ENCODE results near the gene HELZ2. TPM values are rescaled to one million over a fixed set of nuclear protein-coding genes. Genes with fewer than 3 reads are reported as not detected.

Gene HELZ2
- total RNA-seq, 1 experiment from 2014 or later, result 33.4 TPM

DNA sequence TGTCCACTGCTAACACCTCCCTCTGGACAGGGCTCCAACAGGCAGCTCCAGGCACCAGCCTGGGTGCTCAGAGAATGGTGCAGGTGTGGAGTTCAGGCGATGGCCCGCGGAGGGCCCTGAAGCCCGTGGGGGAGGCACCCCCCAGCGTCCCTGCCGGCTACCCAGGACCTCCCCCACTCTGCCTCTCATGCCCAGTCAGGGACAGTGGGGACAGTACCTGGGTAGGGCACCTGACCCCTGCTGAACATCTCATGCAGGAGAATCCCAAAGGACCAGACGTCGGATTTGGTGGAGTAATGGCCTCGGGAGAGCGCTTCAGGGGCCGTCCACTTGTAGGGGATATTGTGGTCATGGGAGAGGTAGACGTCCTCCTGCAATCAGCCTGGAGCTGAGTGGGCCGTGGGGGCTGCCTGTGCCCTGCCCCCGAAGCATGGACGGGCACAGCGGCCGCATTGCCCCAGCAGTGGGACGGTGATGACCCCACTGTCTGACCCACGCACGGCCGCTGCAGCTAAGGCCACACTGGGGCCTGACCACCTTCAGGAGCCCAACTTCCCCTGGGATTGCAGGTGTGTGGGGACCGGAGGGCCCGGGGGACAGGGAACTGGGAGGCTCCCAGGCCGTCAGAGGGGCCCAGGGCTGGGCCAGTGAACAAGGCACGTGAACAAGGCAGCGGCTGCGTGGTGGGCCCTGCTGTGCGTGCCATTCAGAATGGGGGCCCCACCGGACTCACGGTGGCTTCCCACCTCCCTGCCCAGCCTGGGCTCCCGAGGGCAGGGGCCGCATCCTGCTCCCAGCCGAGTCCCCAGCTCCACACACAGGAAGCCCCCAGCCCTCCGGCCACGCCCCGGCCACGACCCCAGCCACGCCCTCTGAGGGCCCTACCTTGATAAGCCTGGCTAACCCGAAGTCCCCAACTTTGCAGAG is 43.9 kb downstream of the HELZ2 start:
- no peaks in the 10 kb centered on the region for H3K36me3 ChIP-seq (ENCODE audit: low read depth, low read length)
- ChIA-PET CTCF (no interaction called here), POLR2A (ENCODE audit: unreplicated experiment) (interaction anchor here (0.5 kb wide), 1 partner anchor 119 kb away, joined by 4 read pairs; no protein-coding TSS in a partner anchor)
- intact Hi-C loops (cut with micrococcal nuclease), result loop anchor here (5.0 kb wide), 1 partner anchor 603 kb away; the partner anchor contains the start of gene DIDO1
- DNase-seq, result no peak
- peaks cover 5% of the 10 kb centered on the region for H3F3A ChIP-seq (ENCODE audit: low read length, unreplicated experiment)
- no peaks in the 10 kb centered on the region for H4K20me1 ChIP-seq (ENCODE audit: low read length)
- no peak overlapping the region for H3K27ac ChIP-seq (ENCODE audit: low read length)
- H3K9ac ChIP-seq (ENCODE audit: low read length), result no peak overlapping the region
- no peaks in the 10 kb centered on the region for H3K9me2 ChIP-seq (replicated peaks; ENCODE audit: low read length)
- no peaks in the 10 kb centered on the region for H3K27me3 ChIP-seq (ENCODE audit: low read length)
- no peak; the same call in 1 of the 2 replicates for ATAC-seq
- no peaks in the 10 kb centered on the region for H3K79me2 ChIP-seq (ENCODE audit: low read length)
- H3K9me3 ChIP-seq (ENCODE audit: low read length), result no peaks in the 10 kb centered on the region
- no peak overlapping the region for H3K4me2 ChIP-seq (ENCODE audit: low read length)
- BruUV-seq (replicated peaks), result no TSS peak
- TF ChIP-seq EZH2phosphoT487 (IDR thresholded peaks at IDR 0.05; ENCODE audit: borderline replicate concordance, low read length) (no peak), EZH2 (IDR thresholded peaks at IDR 0.05; ENCODE audit: low read length, unreplicated experiment) (no peak)
- TF ChIP-seq, protein P1, sequence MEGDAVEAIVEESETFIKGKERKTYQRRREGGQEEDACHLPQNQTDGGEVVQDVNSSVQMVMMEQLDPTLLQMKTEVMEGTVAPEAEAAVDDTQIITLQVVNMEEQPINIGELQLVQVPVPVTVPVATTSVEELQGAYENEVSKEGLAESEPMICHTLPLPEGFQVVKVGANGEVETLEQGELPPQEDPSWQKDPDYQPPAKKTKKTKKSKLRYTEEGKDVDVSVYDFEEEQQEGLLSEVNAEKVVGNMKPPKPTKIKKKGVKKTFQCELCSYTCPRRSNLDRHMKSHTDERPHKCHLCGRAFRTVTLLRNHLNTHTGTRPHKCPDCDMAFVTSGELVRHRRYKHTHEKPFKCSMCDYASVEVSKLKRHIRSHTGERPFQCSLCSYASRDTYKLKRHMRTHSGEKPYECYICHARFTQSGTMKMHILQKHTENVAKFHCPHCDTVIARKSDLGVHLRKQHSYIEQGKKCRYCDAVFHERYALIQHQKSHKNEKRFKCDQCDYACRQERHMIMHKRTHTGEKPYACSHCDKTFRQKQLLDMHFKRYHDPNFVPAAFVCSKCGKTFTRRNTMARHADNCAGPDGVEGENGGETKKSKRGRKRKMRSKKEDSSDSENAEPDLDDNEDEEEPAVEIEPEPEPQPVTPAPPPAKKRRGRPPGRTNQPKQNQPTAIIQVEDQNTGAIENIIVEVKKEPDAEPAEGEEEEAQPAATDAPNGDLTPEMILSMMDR (conservative IDR thresholded peaks at IDR 0.05; ENCODE audit: low read depth, low read length), result no peak
- H2AFZ ChIP-seq (ENCODE audit: low read length), result no peak overlapping the region
- no peaks in the 10 kb centered on the region for H3K4me1 ChIP-seq (ENCODE audit: insufficient read depth, low read length)
- no peak overlapping the region for H3K4me3 ChIP-seq (ENCODE audit: low read length)

DNA sequence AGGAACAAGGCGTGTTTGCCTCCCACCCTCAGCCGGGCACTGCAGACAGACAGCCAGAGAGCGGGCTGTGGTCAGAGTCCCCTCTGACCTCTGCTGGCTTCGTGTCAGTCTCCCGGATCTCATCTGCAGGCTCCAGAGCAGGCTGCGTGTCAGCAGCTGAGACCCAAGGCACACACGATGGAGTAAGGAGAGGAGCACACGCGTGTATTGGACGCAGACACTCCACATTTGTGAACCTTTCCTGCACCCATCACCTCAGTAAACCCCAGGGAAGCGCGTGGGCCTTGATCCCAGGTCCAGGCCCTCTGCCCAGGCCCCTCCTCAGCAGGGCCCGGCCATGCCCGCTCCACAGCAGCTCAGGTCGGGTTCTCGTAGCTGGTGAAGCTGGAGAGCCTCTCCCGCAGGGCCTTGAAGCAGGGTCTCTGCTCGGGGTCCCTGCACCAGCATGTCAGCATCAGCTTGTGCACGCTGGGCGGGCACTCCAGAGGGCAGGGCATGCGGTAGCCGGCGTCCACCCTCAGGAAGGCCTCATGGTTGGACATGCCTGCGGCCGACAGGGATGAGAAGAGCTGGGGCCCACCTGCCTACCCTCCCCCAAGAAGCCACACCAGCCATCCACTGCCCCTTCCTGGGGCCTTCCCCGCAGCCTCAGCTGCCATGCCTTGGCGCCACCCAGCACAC is 44.7 kb downstream of the HELZ2 start:
- Histone ChIP-seq H3K36me3 (ENCODE audit: low read depth, low read length) (no peaks in the 10 kb centered on the region), H3K4me2 (ENCODE audit: low read length) (no peak overlapping the region), H3K9me3 (ENCODE audit: low read length) (no peaks in the 10 kb centered on the region), H3K27me3 (ENCODE audit: low read length) (no peaks in the 10 kb centered on the region), H3K9ac (ENCODE audit: low read length) (no peak overlapping the region), H3K79me2 (ENCODE audit: low read length) (no peaks in the 10 kb centered on the region), H2AFZ (ENCODE audit: low read length) (no peak overlapping the region), H3K9me2 (replicated peaks; ENCODE audit: low read length) (no peaks in the 10 kb centered on the region), H3K4me3 (ENCODE audit: low read length) (no peak overlapping the region), H3K27ac (ENCODE audit: low read length) (no peak overlapping the region), H3F3A (ENCODE audit: low read length, unreplicated experiment) (peaks cover 8% of the 10 kb centered on the region), H3K4me1 (ENCODE audit: insufficient read depth, low read length) (no peaks in the 10 kb centered on the region), H4K20me1 (ENCODE audit: low read length) (no peaks in the 10 kb centered on the region)
- no TSS peak for BruUV-seq (replicated peaks)
- TF ChIP-seq, protein P1 (conservative IDR thresholded peaks at IDR 0.05; ENCODE audit: low read depth, low read length), result no peak
- TF ChIP-seq EZH2 (IDR thresholded peaks at IDR 0.05; ENCODE audit: low read length, unreplicated experiment) (no peak), EZH2phosphoT487 (IDR thresholded peaks at IDR 0.05; ENCODE audit: borderline replicate concordance, low read length) (no peak)
- ChIA-PET POLR2A (ENCODE audit: unreplicated experiment) (interaction anchor here (0.6 kb wide), 1 partner anchor 1144 kb away, joined by 3 read pairs; no protein-coding TSS in a partner anchor), CTCF (no interaction called here)
- intact Hi-C loops (cut with micrococcal nuclease), result no loop called here
- ATAC-seq (no peak), DNase-seq (no peak)

All from PC-3 (cell line).